Stimulated activated CD8-positive, alpha-beta memory T cell treated with anti-CD3 and anti-CD28 coated beads, Interleukin-12 subunit alpha, Interleukin-12 subunit beta, amount 100 ng/mL, for 24 hours (primary cell): ENCODE measurements around the gene RPS27.
"Not testable (repeated sequence)": the region's sequence is repeated elsewhere in the genome, so short reads cannot be mapped to it uniquely, and the experiment has no call there.

Source experiments
- DNase-seq: peaks from one replicate; pipeline ENCODE4 v3.0.0-alpha.2; 2020; ENCODE audit errors: extremely low read depth

RPS27 gene

GRCh38 chr1:153961421-153961820 is 29.1 kb upstream of the RPS27 start:
- no peak for DNase-seq

DNA sequence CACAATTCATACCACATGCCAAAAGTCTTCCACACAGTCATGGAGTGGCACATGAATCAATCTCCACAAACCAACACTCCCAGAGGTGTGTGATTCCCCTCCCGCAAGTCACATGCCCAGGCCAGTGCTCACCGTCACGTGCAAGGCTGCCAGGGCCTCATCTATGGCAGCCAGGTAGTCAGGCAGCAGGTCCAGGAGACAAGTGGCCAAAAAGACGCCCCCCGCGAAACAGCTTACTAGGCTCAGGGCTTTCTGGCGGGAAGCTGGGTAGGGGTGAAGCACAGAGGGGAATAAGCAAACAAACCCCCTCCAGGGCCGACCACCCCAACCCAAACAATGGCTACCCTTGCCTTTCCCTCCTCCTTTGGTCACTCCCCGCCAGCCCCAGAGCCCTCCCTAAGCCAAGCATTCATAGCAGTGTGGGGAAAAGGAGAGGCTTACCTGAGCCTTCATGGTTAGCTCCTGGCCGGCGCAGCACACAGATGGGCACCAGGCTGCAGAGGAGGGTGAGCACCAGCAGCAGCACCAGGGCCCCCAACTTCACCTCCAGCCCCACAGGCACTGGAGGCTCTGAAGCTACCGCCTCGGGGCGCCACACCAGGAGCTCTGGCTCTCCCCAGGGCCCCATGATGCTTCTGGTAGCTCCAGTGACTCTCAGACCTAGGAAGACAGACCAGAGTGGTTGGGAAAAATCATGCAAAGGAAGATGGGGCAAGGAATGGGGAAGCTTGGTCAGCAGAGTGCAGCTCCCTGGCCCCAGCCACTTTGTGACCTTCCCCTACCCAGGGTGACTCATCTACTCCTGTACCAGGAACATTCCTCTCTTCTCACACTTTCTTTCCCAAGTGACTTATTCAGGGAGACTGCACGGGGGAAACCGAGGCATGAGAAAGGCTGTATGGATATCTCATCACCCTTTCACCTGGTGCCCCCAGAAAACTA is 28.2 kb upstream of the RPS27 start:
- no peak for DNase-seq

- DNase-seq: peak; percentile 94
These were observed 27.3 kb upstream of the RPS27 start, which contains the start of gene SLC39A1 for GRCh38 chr1:153963030-153963849. Gene SLC39A1, minus strand, starts transcription at chr1:153963537. Its CDS starts 822 bp downstream, at chr1:153962715.

DNA sequence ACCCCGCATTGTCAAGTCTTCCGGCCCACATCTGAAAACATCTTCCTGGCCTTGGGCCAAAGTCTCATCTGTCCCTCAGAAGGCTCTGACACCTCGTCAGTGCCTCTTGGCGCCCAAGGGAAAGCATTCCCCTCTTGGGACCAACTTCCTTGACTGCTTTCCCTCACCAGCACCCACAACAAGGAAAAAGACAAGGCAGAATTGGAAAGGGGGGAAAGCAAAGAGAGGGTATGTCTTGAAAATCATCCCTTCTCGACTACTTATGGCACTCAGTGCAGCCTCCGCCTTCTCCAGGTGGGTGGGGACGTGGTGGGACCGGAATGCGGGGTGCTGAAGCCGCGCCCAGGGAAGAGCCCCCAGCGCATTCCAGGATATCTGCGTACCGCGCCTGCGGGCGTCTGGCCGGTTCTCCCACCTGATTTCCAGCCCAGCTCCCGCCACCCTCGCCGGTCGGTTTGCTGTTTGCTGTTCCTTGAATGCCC is 26.7 kb upstream of the RPS27 start:
- no peak for DNase-seq

DNA sequence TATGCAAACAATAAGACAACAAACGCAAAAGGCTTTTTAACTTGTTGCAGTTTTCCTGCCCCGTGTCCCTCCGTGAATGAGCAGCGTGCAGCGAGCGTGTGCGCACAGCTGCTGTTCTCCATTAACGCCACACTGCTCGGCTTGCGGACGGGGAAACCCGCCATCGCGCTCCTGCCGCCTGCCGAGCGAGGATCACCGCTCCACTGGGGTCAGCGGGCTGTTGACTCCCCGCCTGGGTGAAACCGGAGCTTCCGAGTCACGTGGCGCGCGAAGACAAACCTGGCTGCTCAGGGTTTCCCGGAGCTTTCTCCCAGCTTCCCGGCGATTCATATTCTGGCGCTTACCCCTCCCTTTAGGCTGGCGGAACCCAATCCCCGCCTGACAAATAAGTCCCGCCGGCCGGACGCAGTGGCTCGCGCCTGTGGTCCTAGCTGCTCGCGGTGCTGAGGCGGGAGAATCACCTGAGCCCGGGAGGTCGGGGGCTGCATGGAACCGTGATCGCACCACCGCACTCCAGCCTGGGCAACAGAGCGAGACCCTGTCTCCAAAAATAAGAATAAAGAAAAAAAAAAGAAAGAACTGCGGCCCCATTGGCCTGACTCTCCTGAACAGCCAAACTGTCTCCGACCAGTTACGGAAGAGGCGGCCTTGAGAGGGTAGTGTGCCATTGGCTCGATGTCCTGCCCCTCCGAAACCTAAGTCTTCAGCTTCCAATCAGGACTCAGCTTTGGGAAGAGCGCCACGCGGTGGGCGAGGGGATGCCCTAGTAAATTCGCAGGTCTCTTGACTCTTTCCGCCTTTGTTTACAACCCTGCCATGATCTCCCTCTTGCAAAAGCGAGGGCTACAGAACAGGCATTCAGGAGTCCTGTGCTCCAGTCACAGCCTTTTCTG is 23.2 kb upstream of the RPS27 start, which contains the start of gene CREB3L4:
TSS of gene CREB3L4 (plus strand) at position 796 of the 893 bp plus-strand sequence. CDS start 624 bp downstream, outside the sequence.
- DNase-seq: no peak

DNA sequence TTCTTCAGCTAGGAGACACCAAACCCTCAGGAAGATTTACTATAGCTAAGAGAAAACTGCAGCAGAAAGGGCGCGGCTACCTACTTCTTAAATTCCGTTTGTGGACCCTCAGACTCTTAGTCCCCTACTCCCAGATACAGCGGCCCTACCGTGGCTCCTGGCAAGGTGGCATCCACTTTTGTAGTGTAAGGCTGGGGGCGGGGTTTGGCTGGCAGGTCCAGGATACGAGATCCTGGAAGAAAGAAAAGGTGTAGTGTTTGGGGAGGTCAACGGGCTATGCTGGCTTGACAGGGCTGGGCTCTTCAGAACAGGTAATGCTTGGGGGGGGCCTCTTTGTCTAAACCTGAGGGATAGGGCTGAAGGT is 22.6 kb upstream of the RPS27 start:
- DNase-seq: no peak

GRCh38 chr1:153968408-153968807 is 22.2 kb upstream of the RPS27 start:
- no peak for DNase-seq

GRCh38 chr1:153968972-153969371 is 21.6 kb upstream of the RPS27 start:
- DNase-seq: no peak

- DNase-seq: no peak
These were observed 20.2 kb upstream of the RPS27 start for GRCh38 chr1:153970346-153970745.

DNA sequence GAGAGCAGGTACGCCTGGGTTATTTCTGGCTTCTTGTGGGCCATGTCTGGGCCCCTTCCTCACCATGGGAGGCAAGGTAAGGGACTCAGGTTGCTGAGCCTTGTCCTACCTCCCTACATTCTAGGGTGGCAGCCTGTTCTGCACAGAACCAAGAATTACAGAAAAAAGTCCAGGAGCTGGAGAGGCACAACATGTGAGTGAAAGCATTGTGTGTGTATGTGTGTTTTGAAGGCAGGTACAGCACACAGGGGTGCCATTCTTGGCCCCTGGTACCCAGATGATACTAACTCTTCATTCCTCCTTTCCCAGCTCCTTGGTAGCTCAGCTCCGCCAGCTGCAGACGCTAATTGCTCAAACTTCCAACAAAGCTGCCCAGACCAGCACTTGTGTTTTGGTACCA is 17.5 kb upstream of the RPS27 start:
- no peak for DNase-seq

DNA sequence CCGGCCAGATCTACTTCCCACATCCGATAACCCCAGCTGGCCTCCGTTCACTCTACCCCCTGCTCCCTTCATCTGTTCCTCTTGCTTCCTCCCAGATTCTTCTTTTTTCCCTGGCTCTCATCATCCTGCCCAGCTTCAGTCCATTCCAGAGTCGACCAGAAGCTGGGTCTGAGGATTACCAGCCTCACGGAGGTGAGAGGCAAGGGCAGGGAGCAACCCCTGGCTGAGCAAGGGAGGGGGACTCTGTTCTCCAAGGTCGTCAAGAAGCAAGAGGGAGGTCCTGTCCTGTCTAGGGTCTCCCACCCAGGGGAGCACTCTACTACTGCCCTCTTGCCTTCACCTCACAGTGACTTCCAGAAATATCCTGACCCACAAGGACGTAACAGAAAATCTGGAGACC is 17.0 kb upstream of the RPS27 start:
- DNase-seq: no peak

GRCh38 chr1:153976819-153977249 is 13.7 kb upstream of the RPS27 start:
- no peak for DNase-seq

DNA sequence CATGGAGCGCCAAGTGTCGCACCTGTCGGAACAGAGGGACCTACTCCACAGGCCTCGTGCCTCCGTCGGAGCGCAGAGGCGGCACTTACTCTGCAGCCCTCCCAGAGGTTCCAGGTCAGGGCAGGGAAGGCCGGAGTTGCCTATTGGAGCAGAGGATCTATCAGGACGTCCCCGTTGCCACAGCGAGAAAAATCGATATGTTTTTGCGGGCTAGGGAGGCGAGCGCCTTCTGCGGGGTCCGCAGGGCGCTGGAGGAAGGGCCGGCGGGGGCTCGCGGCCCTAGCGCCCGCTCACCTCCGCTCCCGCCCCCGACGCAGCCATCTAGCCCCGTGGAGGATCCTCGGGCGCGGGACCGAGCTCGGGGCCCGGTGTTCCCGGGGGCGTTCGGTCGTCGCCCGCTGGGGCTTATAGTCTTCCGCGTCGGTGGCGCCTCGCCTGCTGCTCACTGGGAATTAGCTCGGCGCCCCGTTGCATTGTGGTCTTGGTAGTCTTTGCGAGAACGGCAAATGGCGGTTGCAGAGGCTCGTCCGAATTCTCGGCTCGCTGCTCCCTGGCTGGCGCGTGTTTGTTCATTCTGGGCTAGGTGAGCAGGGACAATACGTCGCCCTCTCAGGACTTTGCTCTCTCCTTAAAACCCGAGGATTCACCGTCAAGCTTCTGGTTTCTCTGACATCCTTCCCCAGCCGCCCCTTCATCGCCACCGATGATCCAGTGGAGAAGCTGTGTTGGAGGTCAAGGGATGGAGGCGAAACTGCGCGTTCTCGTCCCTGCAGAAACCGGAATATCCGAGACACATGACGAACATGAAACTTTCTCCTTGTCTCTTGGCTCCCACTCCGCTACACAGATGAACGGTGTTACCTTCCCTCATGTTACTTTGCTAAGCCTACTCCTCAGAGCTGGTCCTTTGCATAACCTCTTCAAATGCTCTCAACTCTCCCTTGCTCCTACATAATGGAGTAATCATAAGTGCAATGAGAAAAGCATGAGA is 13.0 kb upstream of the RPS27 start, which contains the start of gene JTB:
TSS of gene JTB (minus strand) at position 425 of the 991 bp plus-strand sequence. CDS start at position 3, 422 bp downstream.
- DNase-seq: peak; percentile 66

DNA sequence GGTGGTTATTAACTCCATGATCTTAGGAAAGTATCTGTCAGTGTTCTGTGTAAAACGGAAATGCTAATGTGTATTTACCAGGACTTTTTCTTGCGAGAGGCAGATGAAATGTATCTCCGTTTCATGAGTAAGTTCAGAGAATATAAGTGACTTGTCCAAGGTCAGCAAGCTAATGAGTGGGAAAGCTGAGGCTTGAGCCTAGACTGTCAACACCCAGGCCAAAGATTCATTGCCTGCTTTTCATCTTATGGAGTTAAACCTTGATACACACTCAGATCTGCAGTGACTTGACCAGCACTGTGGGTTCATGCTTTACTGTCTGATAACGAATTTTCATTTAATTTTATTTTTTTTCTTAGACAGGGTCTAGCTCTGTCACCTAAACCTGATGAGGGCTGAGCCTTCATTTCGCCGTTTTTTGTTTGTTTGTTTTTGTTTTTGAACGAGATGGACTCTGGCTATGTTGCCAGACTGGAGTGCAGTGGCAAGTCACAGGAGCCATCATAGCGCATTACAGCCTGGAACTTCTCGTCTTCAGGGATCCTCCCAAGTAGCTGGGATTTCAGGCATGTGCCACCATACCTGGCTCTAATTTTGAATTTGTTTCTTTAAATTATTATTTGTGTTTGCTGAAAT is 12.2 kb upstream of the RPS27 start:
- DNase-seq: no peak

GRCh38 chr1:153979091-153979490 is 11.5 kb upstream of the RPS27 start:
- not testable (repeated sequence) for DNase-seq

- not testable (repeated sequence) for DNase-seq
These were observed 8.8 kb upstream of the RPS27 start for GRCh38 chr1:153981735-153982134.

DNA sequence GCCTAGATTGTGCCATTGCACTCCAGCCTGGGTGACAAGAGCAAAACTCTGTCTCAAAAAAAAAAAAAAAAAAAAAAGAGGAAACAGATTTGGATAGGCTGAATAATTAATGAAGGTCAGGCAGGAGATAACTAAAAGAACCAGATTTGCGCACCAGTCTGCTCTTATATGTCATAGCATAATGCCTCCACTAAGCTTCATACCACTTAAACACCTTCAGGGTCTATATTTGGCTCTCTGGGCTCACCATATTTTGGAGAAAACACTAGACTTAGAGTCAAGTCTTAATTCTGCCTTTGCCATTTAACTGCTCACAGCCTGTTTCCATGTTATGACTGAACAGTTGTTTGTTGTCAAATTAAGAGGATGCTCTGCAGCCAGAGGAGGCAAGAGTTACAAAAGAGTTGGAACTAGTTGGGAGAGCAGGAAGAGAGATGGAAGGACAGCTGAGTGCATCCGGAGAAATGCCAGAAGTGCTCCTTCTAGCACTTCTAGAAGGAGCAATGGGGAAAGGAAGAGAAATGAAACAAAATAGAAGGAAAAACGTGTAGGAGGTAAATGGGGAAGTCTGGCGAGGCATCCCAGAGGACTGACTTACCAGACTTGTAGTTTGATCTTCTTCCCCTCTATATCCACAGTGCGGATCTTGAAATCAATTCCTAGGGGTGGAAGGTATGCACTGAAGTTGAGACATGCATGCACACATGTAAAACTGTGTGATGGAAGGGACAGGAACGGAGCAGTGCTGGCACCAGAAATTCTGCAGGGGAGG is 6.3 kb upstream of the RPS27 start:
- DNase-seq: no peak

- no peak for DNase-seq
These were observed 5.1 kb upstream of the RPS27 start for GRCh38 chr1:153985341-153985912.
